Stimulated activated CD4-positive, alpha-beta T cell treated with anti-CD3 and anti-CD28 coated beads, Interleukin-1b, Interleukin-23, amount 100 ng/mL, for 1 hour (primary cell): ENCODE measurements around the gene TEX14.

ENCODE experiments used
- DNase-seq, 2 donors: peaks; one replicate each; pipeline ENCODE4 v3.0.0-alpha.2; 2020; ENCODE audit warnings: low read depth in 2 of 2

The TEX14 gene

DNA sequence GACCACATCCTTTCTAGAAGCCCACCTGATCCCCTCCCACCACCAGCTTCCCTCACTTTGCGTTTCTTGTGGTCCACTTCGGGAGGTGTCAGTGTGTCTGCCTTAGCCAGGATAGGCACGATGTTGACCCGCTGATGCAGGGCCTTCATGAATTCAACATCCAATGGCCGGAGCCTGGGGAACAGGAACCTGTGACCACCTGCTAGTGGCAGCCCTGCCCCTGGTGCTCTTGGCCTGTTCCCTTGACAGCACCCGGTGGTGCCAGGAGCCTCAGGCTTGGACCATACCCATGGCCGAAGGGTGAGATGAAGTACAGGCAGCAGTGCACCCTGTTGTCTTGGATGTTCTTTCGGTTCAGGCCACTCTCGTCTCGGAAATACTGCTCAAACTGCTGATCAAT lies 170.2 kb downstream of the TEX14 start:
- no peak for DNase-seq

DNA sequence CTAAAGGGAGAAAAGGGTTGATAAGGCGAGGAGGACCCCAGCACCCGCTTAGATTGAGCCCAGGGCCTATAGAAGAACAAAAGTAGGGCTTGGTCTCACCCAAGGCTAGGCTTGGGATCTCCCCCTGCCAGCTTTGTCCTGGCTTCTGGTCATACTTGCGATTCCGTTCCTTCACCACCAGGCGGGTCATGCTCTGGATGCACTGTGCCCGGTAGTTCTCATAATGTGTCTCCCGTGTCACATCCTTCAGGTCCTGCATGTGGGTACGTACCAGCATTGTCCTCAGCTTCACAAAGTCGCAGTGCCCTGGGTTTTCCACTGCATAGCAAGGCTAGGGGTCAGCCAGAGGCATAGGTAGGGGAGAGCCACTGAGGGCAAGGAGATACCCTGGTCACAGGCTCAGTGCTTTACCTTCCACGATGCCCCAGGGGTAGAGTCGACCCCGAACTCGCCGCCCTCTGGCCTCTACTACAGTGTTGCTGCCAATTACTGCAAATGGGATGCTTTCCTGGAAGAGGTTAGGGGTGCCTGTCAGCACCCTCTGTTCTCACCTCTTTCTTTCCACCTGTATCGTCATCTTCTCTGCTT lies 170.9 kb downstream of the TEX14 start:
- DNase-seq: no peak

DNA sequence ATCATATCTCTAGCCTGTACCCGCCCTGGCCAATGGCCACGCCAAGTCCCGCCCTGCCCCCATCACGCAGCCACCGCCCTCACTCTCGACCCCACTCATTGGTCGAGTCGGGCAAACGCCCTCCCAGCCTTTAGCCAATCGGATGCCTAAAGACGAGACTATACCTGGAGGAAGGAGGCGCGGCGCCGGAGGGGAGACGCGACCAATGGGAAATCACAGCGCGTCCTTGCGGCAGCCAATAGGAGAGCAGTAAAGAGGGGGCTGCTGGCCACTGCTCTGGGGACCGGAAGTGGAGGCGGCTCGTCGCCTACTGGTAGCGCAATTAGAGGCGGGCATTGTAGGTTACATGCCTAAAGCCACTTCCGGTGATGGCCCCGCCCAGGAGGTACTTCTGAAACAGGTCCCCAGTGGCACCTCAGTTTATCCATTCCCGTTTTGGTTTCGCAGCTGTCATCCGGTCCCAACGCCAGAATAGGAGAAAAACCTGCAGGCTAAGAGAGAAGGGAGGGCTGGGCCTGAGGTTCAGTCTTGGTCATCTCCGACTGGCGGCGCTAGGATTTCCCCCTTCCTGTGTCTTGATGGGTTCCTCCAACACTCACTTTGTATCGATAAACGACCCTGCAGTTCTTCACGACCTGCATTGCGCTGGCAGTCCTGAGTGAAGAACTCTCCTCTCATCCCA lies 173.8 kb downstream of the TEX14 start:
- peak; percentile 94 to 99 for DNase-seq

DNA sequence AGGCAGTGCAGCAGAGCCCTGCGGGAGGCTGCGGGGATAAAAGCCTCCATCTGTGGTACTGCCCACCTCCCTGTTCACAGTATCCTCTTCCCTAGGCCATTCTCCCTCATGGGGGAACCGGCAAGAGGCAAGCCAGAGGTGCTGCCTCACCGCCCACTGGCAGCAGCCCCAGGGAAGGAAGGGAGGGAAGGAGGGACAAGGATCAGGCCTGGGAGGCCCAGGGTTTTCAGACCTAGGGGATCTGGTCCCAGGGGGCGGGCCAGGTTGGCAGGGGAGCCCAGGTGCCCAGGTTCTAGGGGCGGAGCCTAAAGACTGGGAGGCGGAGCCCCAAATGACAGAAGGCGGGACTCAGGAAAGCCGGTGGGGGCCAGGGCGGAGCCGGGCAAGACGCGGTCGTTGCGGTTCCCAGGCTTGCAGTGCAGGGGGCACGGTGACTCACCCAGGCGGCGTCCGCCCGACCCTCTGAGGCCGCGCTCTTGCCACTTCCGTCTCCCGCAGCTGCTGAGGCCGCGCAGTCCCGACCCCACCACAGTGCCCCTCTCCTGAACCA lies 174.4 kb downstream of the TEX14 start:
- DNase-seq: no peak

DNA sequence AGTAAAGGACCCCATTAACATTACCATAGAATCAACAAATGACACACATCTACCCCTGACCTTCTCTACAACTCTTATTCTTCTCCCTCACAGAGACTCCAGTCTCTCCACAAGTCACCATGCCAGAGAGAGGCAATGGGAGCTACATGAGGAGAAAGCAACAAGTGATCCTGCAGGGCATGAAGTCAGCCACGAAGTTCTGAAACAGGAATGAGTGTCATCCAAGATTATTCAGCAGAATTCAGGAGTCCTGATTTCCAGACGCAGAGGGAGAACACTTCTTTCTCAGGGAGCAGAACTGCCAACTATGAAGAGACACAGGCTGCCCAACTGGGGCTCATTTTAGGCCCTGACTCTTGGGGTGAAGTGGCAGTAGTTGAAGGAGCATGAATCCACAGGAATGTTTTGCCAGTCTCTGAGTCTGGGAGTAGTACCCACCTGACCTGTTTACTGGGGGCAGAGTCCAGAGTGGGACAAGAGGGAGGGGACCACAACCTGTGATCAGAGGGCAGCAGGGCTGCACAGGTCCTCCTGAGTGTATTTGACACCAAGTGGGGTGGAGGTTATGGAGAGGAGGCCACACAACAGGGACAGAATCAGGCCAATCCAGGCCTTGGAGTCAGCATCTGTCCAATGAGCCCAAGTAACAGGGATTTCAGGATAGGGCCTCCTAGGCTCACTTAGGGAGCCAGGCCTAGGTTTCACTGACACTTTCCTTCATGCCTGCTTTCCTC lies 175.0 kb downstream of the TEX14 start:
- no peak for DNase-seq

DNA sequence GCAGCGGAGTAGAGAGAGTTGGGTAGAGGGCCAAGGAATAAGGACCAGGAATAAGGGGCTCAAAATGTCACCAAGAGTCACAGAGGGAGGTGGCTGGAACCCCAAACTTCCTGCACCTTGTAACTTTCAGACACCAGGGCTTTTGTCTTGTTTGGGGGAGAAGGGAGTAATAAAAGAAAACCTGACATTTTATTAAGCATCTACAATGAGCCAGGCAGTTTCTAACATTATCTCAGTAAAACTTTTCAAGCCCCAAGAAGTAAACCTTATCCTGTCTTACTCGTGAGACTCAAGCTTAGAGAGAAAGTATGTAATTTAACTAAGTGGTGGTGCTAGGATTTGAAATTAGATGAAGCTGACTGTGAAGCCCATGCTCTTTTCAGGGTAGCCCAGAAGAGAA lies 176.6 kb downstream of the TEX14 start:
- no peak for DNase-seq

DNA sequence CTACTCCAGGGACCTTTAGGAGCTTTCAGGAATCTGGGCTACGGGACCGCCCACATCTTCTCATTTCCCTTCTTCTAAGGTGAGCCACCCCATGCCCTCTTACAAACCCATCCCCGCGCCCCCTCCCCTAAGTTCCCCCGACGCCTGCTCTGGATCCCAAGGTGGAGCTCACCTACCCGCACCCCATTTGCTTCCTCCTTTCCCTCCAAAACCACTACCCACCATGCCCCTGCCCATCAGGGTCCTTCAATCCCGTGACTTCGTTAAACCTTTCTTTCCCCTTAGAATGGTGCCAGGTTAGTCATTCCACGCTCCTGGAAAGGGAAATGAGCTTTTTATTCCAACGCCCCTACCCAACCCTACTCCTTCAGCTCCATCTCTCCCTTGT lies 177.1 kb downstream of the TEX14 start:
- no peak for DNase-seq

DNA sequence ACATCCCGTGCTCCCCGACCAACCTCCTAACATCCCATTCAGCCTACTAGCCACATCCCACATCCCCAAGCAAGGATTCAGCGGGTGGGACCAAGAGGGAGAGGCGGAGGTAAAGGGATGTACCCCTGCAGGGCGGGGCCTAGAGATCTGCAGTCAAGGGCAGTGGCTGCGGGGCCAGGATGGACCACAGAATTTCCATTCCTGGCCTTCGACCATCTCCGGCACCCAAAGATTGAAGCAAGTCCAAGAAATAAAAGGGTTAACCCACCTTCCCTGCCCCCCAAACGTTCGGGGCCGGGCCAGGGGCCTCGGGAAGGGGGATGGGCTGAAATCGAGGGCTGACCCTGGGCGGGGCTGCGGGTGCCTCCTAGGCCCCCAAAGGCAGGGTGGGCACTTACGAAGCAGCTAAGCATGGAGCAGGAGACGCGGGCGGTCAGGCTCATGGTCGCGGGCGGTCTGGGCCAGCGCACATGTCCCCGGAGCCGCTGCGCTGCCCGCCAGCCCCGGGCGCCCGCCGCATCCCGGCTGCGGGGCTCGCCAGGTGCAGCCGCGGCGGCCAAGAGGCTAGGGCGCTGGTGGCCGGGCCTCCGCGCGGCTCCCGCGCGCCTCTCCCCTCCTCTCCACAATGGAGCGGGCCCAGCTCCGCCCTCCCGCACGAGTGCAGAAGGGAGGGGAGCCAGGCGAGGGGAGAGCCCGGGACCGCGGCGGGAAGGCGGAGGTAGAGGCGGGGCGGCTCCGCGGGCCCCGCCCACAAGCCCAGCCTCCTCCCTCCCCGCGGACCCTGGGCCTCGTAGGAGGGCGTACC lies 177.7 kb downstream of the TEX14 start, which contains the start of gene MTMR4:
Gene MTMR4, minus strand, starts transcription at position 674 of the 805 bp plus-strand sequence. Its CDS starts 231 bp downstream, at position 443.
- peak; percentile 41 to 54 for DNase-seq

DNA sequence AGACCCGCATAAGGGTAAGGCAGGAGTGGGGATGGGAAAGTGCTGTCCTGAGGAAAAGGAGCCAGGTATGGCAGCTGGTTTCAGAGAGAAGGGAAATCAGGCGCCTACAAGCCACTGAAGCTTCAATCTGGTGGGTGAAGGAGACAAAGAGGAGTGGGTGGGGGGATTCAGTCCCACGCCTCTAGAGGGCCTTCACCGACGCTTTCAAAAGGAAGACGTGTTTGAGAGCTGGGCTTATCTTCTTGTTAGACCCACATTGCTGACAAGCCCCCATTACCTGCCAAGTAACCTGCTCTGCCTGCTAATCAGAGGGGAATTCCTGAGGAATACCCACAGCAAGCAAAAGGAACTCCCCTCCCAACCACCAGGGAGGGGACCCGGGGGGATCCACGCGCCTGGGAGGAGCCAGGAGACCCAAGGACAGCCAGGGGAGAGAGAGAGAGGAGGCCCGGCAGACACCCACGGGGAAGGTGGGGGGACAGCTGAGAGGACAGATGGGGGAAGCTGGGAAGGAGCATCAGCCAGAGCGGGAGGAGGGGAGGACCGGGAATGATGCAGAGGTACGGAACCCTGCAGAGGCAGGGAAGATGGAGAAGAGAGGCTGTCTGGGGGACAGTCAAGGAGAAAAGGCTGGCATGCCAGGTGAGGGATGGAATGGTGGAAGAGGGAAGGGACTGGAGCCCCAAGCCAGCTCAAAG lies 178.4 kb downstream of the TEX14 start:
- DNase-seq: peak in 1 of 2 donors; percentile 41

DNA sequence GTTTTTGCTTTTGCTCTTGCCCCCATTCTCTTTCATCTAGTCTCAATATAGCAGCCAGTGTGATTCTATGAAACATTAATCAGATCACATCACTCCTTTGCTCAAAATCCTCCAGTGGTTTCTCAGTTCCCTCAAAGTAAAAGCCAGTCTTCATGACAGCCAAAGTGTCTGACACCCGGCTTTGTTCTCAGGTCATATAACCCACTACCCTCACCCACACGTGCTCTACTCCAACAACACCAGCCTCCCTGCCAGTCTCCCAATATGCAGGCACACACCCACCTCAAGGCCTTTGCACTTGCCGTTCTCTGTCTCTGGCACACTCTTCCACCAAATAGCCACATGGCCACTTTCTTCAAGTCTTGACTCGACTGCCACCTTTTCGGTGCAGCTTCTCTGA lies 181.8 kb downstream of the TEX14 start:
- no peak for DNase-seq

DNA sequence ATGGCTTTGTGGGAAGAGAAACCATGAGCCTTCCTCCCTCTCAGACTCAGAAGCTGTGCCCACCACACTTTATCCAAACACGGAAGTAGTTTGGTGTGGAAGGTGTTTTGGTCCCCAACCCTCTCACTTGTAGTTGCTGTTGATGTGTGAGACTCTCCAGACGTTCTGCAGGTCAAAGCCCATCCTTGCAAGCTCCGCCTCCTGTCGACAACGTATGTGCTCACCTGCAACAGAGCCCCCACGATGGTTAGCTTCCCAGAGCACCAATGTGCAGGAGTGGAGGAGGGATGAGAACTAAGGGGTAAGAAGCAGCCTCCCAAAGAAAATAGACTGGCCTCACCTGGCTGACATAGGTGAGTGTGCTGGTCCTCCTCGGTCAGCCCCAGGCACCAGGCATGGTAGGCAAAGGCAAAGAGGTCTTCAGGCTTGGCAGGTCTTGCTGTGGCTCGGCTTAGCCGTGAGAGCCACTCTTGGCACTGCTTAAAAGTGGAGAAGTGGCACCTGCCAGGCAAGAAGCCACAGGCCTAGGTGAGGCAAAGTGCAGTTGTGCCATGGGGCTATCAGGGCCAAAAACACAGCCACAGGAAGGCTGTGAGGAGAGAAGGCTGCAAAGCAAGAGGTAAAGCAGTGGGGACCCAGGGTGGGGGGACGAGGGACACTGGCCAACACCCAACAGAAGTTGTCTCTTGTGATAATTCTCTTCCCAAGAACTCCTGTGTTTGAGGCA lies 183.3 kb downstream of the TEX14 start:
- DNase-seq: no peak

DNA sequence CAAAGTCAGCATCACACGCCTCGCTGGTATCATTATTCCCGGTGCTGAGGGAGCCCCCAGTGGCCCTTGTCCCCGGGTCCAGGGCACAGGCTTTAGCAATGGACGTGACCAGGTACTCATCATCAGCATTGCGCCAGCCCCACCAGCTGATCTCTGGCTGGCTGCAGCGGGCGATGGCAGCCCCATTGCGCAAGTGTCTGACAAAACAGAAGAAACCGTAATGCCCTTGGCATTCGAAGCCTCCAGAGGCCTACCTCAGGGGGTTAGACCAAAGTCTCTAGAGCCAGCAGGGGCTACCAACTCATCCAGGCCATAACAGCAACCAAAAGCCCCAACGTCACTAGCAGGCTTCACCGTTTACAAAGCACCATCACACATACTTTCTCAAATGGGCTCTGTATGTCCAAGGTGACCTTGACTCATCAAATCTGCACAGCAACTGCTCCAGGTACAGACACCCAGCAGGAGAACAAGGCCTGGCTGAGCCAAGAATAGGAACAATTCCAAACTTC lies 184.7 kb downstream of the TEX14 start:
- no peak for DNase-seq
